ENCODE data around the gene ABCF3.

The ABCF3 gene

DNA sequence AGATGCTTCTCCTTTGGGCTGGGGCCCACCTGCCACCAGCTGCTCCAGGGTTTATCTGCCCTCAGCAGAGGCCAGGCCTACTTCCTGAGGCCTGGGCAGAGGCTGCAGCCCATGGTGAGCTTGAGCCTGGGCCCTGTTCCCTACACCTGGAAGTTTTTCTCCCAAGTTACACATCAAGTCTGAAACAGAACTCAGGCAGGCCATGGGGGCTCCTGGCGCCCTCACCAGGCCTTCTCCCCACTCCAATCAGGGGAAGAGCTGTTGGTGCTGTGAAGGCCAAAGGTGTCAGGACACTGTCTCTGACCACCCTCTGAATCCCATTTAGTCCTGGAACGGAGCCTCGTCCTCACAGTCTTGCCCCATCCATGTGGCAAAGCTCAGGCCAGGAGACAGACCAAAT lies 50.6 kb downstream of the ABCF3 start:
- CTCF ChIA-PET: interaction anchor here (1.3 to 6.0 kb wide), 4 partner anchors 9 to 56 kb away, joined by 3 to 51 read pairs (median 13); partner anchors contain the start of gene EEF1AKMT4
- POLR2A ChIA-PET: interaction anchor here (1.1 kb wide), 1 partner anchor 24 kb away, joined by 3 read pairs; no protein-coding TSS in a partner anchor
- TF ChIP-seq, protein P1, sequence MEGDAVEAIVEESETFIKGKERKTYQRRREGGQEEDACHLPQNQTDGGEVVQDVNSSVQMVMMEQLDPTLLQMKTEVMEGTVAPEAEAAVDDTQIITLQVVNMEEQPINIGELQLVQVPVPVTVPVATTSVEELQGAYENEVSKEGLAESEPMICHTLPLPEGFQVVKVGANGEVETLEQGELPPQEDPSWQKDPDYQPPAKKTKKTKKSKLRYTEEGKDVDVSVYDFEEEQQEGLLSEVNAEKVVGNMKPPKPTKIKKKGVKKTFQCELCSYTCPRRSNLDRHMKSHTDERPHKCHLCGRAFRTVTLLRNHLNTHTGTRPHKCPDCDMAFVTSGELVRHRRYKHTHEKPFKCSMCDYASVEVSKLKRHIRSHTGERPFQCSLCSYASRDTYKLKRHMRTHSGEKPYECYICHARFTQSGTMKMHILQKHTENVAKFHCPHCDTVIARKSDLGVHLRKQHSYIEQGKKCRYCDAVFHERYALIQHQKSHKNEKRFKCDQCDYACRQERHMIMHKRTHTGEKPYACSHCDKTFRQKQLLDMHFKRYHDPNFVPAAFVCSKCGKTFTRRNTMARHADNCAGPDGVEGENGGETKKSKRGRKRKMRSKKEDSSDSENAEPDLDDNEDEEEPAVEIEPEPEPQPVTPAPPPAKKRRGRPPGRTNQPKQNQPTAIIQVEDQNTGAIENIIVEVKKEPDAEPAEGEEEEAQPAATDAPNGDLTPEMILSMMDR (IDR thresholded peaks at IDR 0.05; ENCODE audit: insufficient read depth, low read length, missing control alignments): no peak

DNA sequence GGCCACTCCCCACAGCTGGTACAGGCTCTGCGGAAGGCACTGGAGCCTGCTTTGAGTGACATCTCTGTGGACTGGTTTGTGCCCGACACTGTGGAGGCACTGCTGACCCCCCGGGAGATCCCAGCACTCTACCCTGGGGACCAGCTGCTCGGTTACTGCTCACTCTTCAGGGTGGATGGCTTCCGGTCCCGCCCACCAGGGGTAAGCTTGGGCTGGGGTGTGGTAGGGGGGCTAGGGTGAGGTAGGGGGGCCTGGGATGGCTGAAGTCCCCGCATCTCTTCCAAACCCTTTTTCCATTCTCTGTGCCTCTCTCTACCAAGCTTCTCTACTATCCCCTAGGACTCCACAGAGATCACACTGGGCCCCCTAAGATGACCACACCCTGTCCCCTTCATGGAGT lies 51.2 kb downstream of the ABCF3 start:
- DNase-seq (ENCODE audit: low read depth, low spot score): no peak
- CTCF ChIA-PET: interaction anchor here (1.3 to 6.0 kb wide), 4 partner anchors 10 to 57 kb away, joined by 3 to 51 read pairs (median 13); partner anchors contain the start of gene EEF1AKMT4
- TF ChIP-seq, protein P1 (IDR thresholded peaks at IDR 0.05; ENCODE audit: insufficient read depth, low read length, missing control alignments): no peak
- H3K4me3 ChIP-seq (ENCODE audit: low read depth, low read length): no peak overlapping the region
- POLR2A ChIA-PET: no interaction called here

More for the DNA sequence above, 50.6 kb downstream of the ABCF3 start:
- no peak for DNase-seq (ENCODE audit: low read depth, low spot score)
- no peak overlapping the region for H3K4me3 ChIP-seq (ENCODE audit: low read depth, low read length)

DNA sequence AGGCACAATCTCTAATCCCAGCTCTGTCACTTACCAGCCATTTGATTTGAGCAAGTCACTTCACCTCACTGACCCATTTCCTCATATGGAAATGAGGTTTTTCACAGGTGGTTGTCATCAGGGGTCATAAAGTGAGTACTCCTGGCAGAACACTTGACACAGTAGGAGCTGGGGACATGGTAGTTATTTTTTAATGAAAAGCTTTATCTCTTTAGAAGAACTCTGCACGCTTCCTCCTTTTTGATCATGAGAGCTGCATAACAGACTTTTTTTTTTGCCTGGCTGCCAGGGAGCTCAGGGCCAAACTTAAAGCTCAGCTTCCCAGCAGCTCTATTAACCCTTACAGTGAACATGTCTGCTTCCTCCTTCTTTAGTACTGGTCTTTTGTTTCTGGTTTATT lies 51.8 kb downstream of the ABCF3 start:
- POLR2A ChIA-PET: no interaction called here

DNA sequence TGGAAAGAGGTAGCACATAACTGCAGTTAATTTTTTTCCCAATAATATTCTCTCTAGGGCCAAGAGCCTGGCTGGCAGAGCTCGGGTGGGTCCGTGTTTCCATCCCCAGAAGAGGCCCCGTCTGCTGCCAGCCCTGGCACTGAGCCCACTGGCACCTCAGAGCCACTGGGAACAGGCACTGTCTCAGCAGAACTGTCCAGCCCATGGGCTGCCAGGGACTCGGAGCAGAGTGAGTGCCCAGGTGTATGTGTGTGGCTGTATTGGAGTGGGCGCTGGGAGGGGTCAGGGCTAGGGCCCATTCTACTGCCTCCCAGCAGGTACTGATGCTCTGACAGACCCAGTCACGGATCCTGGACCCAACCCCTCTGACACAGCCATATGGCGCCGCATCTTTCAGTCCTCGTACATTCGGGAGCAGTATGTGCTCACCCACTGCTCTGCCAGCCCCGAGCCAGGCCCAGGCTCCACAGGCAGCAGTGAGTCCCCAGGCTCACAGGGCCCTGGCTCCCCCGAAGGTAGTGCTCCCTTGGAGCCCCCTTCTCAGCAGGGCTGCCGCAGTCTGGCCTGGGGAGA lies 52.3 kb downstream of the ABCF3 start:
- H3K4me3 ChIP-seq (ENCODE audit: low read depth, low read length): no peak overlapping the region
- TF ChIP-seq, protein P1 (IDR thresholded peaks at IDR 0.05; ENCODE audit: insufficient read depth, low read length, missing control alignments): no peak
- ChIA-PET CTCF (interaction anchor here (1.3 to 6.0 kb wide), 4 partner anchors 9 to 58 kb away, joined by 3 to 51 read pairs (median 13); partner anchors contain the start of gene EEF1AKMT4), POLR2A (no interaction called here)
- no peak for DNase-seq (ENCODE audit: low read depth, low spot score)

More for the DNA sequence above, 51.8 kb downstream of the ABCF3 start:
- DNase-seq (ENCODE audit: low read depth, low spot score): no peak
- H3K4me3 ChIP-seq (ENCODE audit: low read depth, low read length): no peak overlapping the region
- CTCF ChIA-PET: interaction anchor here (1.3 to 6.0 kb wide), 4 partner anchors 9 to 57 kb away, joined by 3 to 51 read pairs (median 13); partner anchors contain the start of gene EEF1AKMT4
- TF ChIP-seq, protein P1 (IDR thresholded peaks at IDR 0.05; ENCODE audit: insufficient read depth, low read length, missing control alignments): no peak

DNA sequence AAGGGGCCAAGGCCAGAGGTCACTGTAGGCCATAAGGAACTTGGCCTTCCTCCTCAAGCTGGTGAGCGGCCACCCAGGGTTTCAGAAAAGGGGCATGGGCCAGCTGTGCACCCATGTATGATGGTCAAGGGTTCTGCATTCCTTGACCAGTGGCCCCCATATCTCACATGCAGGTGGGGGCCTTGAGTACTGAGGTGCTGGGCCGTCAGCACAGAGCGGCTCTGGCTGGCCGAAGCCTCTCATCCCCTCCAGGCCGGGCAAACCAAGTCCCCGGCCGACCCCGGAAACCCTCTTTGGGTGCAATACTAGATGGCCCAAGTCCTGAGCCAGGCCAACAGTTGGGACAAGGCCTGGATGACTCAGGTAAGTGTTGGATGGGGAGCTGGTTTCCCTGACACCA lies 53.2 kb downstream of the ABCF3 start:
- ChIA-PET POLR2A (no interaction called here), CTCF (interaction anchor here (1.3 to 6.0 kb wide), 6 partner anchors 9 to 343 kb away, joined by 4 to 51 read pairs (median 10); partner anchors contain the start of genes EEF1AKMT4 and VWA5B2)
- TF ChIP-seq, protein P1 (IDR thresholded peaks at IDR 0.05; ENCODE audit: insufficient read depth, low read length, missing control alignments): no peak
- no peak overlapping the region for H3K4me3 ChIP-seq (ENCODE audit: low read depth, low read length)
- DNase-seq (ENCODE audit: low read depth, low spot score): no peak

DNA sequence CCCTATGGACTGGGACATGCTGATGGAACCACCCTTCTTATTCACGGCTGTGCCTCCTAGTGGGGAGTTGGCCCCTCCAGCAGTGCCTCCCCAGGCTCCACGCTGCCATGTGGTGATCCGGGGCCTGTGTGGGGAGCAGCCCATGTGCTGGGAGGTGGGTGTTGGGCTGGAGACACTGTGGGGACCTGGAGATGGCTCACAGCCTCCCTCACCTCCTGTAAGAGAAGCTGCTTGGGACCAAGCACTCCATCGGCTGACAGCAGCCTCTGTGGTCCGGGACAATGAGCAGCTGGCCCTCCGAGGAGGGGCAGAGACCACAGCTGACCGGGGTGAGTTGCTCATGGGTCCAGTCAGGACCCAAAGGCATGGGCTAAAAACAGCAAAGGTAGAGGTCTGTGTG lies 53.7 kb downstream of the ABCF3 start:
- TF ChIP-seq, protein P1 (IDR thresholded peaks at IDR 0.05; ENCODE audit: insufficient read depth, low read length, missing control alignments): no peak
- ChIA-PET CTCF (interaction anchor here (1.3 to 6.0 kb wide), 7 partner anchors 10 to 344 kb away, joined by 4 to 51 read pairs (median 12); partner anchors contain the start of genes EEF1AKMT4 and VWA5B2), POLR2A (interaction anchor here (0.6 kb wide), 2 partner anchors 11 to 23 kb away, joined by 3 to 4 read pairs; no protein-coding TSS in a partner anchor)
- no peak for DNase-seq (ENCODE audit: low read depth, low spot score)
- no peak overlapping the region for H3K4me3 ChIP-seq (ENCODE audit: low read depth, low read length)

Measured in AG04449 (cell line).